Fibroblast of the aortic adventitia (primary cell): ENCODE data around the gene URB1. TPM values are rescaled to one million over a fixed set of nuclear protein-coding genes. Genes with fewer than 3 reads are reported as not detected.
"Not testable (repeated sequence)": the region's sequence is repeated elsewhere in the genome, so short reads cannot be mapped to it uniquely, and the experiment has no call there.

Experiments
- DNase-seq: peaks from one replicate; pipeline ENCODE4 v3.0.0-alpha.2; 2010; ENCODE audit warnings: low read depth
- H3K4me3 ChIP-seq: 2 replicates; pipeline ENCODE4 v1.5.1; 2011; ENCODE audit warnings: low read depth, mild to moderate bottlenecking, control low read depth, low read length, moderate library complexity
- total RNA-seq: library from RNA; depleted of rRNA; stranded (reverse); fragments of >200 nt; gene quantifications from 2 replicates; pipeline ENCODE4 v1.2.3, GENCODE V29; 2012; ENCODE audit warnings: low replicate concordance
- TF ChIP-seq, protein P1 (sequence below): IDR thresholded peaks from 2 replicates; pipeline ENCODE4 v1.5.1; 2011; ENCODE audit warnings: mild to moderate bottlenecking, low read length, control low read depth, inconsistent platforms; ENCODE audit not compliant: insufficient read depth

The URB1 gene, protein sequence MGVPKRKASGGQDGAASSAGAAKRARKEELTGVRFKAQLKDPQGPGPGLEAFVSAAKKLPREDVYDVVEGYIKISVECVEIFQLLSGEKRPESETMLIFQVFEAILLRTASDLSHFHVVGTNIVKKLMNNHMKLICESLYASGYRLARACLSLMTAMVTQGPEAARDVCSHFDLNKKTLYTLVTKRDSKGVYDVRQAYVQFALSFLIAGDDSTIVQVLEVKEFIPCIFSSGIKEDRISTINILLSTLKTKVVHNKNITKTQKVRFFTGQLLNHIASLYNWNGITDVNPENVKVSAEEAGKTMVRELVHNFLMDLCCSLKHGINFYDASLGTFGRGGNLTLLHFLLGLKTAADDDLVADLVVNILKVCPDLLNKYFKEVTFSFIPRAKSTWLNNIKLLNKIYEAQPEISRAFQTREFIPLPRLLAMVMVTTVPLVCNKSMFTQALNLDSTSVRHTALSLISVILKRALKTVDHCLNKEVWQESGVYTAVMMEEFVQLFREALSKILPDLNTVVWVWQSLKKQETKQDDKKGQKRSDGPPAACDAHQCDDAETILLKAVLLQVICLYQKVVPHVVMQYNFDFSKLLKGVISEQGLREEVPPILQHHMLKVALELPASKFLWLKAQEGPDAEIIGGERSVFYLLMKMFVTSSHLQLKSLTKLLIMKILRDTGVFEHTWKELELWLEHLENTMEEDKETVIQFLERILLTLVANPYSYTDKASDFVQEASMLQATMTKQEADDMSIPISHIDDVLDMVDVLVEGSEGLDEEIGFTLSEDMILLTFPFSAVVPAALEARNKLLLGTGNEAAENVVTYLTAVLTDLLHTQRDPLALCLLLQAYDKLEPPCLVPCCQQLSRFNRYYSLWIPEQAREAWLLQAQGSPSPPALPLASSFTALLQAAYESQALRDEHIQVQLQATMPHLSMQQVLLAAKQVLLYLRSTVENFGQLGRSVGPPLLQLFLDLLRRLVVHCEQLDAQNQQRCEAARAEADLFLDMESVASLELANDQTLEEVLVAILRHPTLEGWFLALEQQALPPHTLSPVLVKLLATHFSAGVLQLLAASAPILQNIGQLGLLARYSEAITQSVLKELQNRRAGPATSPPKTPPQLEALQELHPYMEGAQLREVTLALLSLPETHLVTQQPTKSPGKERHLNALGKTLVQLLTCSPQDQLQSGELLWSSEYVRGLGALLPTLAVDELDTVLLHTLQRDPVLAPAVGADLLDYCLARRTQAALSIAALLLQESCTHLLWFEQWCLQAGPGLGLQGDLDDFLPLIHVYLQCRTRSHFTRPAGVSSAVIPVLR (N-terminal part only)
- 16.7 and 21.1 TPM in 2 replicates for total RNA-seq

DNA sequence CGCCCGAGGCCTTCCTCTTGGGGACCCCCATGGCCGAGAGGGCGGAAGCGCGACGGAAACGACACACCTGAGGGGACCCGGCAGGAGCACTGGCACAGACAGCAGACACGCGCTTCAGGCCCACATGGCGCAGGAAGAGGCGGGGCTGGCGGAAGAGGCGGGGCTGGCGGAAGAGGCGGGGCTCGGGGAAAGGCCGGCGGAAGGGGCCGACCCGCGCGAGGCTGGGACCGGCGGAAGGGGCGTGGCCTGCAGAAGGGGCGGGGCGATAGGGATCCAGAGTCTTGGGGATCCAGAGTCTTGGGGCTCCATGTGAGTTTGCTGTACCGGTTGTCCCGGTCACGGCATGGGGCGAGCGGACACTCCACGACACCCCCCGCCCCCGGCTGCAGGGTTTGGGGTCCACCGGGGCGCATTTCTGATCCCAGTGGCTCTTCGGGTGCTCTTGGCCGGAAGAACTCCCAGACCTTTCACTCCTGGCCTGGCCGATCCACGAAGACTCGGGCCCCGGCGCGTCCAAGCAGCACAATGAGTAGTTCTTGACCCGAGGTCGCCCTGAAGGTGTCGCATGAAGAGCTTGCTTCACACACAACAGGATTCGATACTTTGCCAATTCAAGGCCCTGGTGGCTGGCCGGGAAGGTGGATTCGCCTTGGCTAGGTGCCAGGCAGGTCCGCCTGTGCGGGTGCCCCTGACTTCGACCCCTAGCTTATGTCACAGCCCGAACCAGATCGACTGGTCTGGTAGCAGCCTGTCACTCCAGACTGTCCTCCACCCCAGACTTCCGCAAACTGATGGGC, at the start of gene URB1:
Gene URB1, minus strand, starts transcription at position 133 of the 797 bp plus-strand sequence. Its CDS starts 102 bp downstream, at position 31.
- DNase-seq: peak; percentile 72

DNA sequence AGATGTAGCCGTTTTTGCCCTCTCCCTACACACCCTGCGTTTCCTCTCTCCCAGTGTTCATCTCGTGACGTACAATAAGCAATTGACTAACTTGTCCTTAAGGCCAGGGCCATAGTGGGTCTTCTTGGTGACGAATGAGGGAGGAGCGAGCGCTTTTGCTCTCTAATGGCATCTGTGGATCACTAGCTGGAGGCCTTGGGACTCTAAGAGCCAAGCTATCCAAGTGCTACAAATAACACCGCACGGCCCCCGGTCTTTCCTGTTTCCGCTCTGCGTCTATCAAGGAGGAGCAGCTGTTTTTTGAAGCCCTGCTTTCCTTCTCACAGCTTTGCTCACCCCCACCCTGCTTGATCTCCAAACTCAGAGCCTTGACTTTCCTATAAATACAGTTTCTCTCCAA, 44.9 kb upstream of the URB1 start:
- DNase-seq: no peak
- TF ChIP-seq, protein P1, sequence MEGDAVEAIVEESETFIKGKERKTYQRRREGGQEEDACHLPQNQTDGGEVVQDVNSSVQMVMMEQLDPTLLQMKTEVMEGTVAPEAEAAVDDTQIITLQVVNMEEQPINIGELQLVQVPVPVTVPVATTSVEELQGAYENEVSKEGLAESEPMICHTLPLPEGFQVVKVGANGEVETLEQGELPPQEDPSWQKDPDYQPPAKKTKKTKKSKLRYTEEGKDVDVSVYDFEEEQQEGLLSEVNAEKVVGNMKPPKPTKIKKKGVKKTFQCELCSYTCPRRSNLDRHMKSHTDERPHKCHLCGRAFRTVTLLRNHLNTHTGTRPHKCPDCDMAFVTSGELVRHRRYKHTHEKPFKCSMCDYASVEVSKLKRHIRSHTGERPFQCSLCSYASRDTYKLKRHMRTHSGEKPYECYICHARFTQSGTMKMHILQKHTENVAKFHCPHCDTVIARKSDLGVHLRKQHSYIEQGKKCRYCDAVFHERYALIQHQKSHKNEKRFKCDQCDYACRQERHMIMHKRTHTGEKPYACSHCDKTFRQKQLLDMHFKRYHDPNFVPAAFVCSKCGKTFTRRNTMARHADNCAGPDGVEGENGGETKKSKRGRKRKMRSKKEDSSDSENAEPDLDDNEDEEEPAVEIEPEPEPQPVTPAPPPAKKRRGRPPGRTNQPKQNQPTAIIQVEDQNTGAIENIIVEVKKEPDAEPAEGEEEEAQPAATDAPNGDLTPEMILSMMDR: no peak
- H3K4me3 ChIP-seq: no peak overlapping the region

More for the DNA sequence above, at the start of gene URB1:
- peak within 1 kb of the TSS; percentile 97 for H3K4me3 ChIP-seq
- TF ChIP-seq, protein P1: no peak

DNA sequence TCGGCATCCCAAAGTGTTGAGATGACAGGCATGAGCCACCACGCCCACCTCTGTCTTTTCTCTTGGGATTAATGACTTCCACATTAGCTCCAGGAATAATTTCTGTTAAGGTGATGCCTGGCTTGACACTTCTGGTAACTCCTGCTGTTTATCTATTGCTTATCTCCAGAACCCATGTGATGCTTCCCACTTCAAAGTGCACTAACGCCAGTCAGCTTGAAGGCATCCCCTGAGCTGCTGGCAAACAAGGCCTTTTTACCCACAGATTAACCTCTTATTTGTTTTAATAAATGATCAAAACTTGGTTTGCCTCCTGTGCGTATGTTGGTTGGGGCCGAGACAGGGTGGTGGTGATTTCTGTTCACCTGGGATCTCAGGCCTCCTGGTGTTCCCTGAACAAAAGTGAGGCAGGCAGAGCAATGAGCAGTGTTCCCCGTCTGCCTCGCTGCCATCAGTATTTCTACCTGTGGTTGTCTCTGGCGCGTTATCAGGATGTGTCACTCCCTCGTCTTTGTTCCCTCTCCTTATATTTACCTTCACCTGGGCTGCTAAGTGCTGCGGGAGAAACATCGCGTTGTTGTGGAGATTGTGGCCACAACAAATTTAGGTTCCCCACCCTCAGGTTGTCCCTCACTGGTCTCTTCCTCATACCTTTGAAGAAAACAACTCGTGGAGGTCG, 40.3 kb upstream of the URB1 start:
- not testable (repeated sequence) for DNase-seq, H3K4me3 ChIP-seq

DNA sequence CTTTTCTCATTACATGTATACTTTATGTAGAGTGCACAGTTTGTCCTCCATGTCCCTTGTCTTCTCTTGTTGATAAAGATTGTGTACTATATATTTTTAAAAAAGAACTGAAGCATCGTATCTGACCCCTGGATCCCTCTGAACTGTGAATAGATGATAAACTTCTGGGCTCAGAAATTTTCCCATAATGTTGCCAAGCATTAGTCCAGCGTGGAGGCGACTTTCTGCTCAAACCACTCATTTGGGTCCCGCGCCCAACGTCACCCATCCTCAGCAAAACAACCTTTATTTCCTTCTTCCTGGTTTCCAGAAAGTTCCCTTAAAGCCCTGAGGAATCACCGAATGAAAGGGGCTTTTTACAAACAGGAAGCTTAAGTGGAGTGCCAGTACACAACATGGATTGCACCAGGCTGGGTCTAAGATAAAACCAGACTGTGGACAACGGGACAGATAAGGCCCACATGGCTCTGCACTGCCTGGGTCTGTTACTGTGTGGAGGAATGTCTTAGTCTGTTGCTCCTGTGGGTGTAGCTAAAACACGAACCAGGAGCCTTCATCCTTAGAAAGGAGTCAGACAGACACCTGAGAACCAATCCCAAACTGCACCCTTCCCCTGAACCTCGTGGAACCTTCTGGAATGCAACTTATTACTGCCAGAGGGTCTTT, 35.3 kb upstream of the URB1 start:
- TF ChIP-seq, protein P1: no peak
- DNase-seq: peak; percentile 46
- H3K4me3 ChIP-seq: no peak overlapping the region

DNA sequence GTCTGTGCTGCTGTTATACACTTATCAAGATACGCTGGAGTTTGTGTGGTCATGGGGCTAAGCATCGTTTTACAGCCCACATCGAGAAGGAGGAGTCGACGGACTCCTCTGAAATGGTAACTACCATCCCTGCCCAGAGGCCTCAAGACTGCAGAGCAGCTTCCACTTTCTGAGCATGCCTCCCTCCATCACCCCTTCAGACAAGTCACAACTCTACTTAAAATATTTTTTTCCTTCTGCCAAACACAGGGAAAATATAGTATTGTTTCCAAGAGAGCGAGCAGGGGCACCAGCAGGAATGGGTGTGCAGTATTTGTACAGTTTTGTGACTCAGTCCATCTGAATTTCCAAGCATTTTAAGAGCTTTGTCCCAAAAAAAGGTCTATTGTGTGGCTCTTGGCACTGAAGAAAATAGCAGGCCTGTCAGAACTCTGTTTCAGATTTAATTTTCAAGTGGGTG, 33.8 kb upstream of the URB1 start:
- TF ChIP-seq, protein P1: no peak
- peak; percentile 91 for DNase-seq
- no peak overlapping the region for H3K4me3 ChIP-seq

DNA sequence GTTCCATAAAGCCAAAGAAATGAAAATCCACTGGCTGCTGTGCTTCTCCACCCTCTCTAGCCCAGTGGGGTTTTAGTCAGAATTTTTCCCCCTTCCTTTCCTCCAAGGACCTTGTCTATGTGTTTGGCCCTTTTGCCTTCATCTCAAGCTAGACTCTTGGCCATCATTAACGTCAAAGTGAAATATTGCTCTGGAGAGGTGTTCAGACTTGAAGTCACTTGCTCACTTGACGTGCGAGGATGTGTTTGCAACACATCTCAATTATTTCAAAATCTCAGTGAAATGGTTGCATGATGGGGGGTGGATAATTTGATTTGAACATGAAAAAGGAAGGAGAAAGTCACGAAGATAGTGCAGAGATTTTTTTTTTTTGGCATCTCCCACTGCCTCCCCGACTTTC, 33.3 kb upstream of the URB1 start:
- TF ChIP-seq, protein P1: no peak
- no peak for DNase-seq
- no peak overlapping the region for H3K4me3 ChIP-seq
